ENCODE results near the gene CTRB1.

CTRB1 gene

DNA sequence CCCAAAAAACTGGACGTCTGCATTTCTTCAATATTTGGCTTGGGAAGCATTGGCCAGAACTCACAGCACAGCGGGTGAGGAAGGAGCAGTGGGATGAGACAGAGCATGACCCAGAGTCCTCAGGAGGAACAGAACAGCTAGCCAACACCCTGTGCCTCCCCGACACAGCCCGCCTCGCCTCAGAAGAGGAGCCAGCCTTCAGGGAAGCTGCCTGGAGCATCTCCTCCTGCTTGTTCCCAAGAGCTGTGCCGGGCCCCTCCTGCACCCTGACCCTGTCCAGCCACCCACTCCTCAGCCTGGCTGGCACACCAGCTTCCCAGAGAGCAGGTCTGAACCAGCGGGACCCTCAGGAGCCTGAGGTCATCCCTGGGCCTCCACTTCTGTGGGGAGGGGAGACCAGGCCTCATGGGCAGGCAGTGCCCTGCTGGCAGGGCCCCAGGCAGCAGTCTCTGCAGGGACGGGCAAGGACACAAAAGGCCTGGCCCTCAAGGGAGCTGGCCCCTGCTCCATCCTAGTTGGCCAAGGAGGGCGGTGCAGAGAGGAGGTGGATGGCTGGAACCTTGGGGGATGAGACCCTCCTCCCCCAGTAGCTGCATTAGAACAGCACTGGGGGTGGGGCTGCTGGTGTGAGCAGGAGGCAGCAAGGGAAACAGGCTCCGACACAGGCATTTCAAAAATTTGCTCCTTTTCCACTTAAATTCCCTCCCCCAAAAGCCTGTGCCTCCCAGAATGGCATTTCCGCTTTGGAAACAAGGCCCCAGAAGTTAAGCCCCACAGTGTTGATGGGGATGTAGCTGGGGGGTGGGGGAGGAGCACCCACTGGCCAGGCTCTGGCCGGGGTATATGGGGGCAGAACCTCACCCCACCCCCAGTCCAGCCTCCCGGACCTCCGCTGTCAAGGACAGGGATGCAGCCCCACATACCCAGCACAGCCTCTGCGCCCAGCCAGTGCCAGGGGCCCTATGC is 34.4 kb downstream of the CTRB1 start:
- no peak for TF ChIP-seq ZFX (IDR thresholded peaks at IDR 0.05)
- TF ChIP-seq, protein P1, sequence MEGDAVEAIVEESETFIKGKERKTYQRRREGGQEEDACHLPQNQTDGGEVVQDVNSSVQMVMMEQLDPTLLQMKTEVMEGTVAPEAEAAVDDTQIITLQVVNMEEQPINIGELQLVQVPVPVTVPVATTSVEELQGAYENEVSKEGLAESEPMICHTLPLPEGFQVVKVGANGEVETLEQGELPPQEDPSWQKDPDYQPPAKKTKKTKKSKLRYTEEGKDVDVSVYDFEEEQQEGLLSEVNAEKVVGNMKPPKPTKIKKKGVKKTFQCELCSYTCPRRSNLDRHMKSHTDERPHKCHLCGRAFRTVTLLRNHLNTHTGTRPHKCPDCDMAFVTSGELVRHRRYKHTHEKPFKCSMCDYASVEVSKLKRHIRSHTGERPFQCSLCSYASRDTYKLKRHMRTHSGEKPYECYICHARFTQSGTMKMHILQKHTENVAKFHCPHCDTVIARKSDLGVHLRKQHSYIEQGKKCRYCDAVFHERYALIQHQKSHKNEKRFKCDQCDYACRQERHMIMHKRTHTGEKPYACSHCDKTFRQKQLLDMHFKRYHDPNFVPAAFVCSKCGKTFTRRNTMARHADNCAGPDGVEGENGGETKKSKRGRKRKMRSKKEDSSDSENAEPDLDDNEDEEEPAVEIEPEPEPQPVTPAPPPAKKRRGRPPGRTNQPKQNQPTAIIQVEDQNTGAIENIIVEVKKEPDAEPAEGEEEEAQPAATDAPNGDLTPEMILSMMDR (conservative IDR thresholded peaks at IDR 0.05) = no peak

DNA sequence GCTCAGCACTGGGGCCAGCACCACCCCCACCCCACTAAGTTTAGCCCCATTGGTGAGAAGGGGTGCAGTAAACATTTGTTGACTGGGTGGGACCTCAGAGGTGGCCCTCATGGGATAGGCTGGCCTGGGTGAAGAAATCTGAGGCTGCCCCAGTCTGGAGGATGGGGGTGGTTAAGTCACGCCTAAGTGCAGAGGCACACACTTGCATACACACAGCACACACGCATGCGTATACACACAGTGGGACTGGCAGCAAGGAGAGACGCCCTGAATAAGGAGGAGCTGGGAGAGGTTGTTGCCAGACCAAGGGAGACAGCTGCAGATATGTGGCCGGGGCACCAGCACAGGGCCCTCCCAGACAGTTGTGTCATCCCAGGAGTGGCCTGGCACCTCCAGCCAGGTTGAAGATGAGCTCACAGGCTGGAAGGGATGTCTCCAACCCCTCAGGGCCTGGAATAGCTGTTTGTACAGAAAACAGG is 35.6 kb downstream of the CTRB1 start:
- H3K27ac ChIP-seq = peak overlapping the region; percentile 98; the same call in 1 of the 2 replicates

More for the DNA sequence above, 34.4 kb downstream of the CTRB1 start:
- H3K27ac ChIP-seq = peak overlapping the region; percentile 98

GRCh38 chr16:75256059-75256571 is 37.3 kb downstream of the CTRB1 start:
- no peak for TF ChIP-seq ZFX (IDR thresholded peaks at IDR 0.05)
- TF ChIP-seq, protein P1 (conservative IDR thresholded peaks at IDR 0.05) = no peak
- H3K27ac ChIP-seq = no peak overlapping the region

More for the DNA sequence above, 35.6 kb downstream of the CTRB1 start:
- TF ChIP-seq, protein P1 (conservative IDR thresholded peaks at IDR 0.05) = no peak
- TF ChIP-seq ZFX (IDR thresholded peaks at IDR 0.05) = no peak

DNA sequence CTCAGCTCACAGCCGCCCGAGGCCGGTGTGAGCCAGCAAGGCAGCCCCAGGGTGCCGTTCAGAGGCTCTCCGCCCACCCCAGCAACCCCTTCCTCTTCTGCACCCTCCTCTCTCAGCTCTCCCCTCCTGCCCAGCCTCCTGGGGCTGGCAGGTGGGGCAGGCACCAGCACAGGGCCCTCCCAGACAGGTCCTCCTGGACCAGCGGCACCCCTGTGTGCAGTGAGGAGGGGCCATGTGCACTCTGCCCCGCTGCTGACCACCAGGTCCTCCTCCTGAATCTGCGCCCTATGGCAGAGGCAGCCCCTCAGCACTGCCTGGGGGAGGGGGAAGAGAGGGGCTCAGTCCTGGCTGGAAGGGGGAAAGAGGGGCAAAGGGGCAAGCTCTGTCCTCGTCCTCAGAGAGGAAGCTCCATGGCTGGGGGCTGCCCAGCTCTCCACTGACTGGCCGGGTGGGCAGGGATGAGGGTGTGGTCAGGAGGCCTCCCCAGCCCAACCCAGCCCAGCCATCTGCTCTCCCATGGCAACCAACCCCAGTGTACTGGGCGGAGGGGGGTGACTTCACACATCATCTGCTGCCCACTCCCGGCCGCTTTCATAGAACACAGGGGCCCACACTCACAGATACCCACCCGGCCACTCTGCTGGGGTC is 38.0 kb downstream of the CTRB1 start:
- no peak overlapping the region for H3K27ac ChIP-seq

DNA sequence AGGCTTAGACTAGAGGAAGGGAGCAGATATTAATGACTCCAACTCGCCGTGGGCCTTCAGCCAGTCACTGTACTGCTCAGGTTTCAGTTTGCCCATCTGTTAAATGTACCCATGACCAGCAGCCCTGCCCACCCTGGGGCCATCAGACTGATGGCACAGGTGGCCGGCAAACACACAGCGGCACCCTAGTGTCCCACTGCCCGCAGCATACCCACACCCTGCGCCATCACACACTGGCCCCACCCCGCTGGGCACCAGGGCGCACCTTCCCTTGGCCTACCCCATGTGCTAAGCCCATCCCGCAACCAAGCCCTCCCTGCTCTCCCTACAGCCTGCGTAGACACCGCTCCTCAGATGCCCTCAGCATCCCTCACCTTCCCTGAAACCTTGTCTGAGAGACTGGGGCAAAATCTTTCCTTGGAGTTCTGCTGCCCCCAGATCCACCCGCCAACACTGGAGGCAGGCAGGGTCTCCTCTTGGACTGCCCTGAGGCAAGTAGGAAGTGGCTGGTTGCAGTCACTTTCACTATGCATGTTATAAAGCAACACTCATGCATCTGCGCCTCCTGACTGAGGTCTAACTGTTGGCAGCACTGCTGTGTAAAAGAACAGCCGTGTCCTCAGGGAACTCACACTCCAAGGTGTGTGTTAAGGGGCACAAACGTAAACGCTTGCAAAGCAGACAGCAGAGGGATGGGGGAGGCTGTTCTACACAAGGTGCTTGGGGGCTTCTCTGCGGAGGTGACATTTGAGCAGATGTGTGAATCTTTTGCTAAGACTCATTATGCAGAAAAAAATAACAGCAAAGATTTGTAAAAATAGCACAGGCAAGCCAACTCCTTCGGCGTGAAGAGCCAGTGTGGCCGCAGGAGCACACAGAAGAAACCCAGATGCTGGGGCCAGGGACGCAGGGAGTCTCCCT is 39.4 kb downstream of the CTRB1 start:
- TF ChIP-seq, protein P1 (conservative IDR thresholded peaks at IDR 0.05) = no peak
- TF ChIP-seq ZFX (IDR thresholded peaks at IDR 0.05) = no peak
- no peak overlapping the region for H3K27ac ChIP-seq

More for the DNA sequence above, 38.0 kb downstream of the CTRB1 start:
- TF ChIP-seq, protein P1 (conservative IDR thresholded peaks at IDR 0.05) = no peak
- no peak for TF ChIP-seq ZFX (IDR thresholded peaks at IDR 0.05)

- no peak overlapping the region for H3K27ac ChIP-seq
- TF ChIP-seq, protein P1 (conservative IDR thresholded peaks at IDR 0.05) = no peak
- no peak for TF ChIP-seq ZFX (IDR thresholded peaks at IDR 0.05)
Observed at GRCh38 chr16:75258807-75259141, 40.0 kb downstream of the CTRB1 start.
